GM18502 (cell line): ENCODE data around the gene NACC1.

ENCODE experiments used
- ATAC-seq: cut with Tn5 transposase; IDR thresholded peaks from one replicate; pipeline ENCODE4 v1.9.1; 2021; ENCODE audit warnings: mild to moderate bottlenecking; ENCODE audit not compliant: unreplicated experiment, poor library complexity

The NACC1 gene

GRCh38 chr19:13117772-13118423, at the start of gene NACC1:
NACC1 (plus strand) TSS chr19:13118264; CDS start chr19:13135208, 16,944 bp downstream.
- ATAC-seq = peak; percentile 53

- ATAC-seq = no peak
Measured at GRCh38 chr19:13069415-13070359, 48.4 kb upstream of the NACC1 start.

- ATAC-seq = no peak
Measured at GRCh38 chr19:13070425-13071140, 47.5 kb upstream of the NACC1 start.

- no peak for ATAC-seq
Measured at GRCh38 chr19:13071444-13072187, 46.4 kb upstream of the NACC1 start.

GRCh38 chr19:13072188-13072908, 45.7 kb upstream of the NACC1 start:
- no peak for ATAC-seq

DNA sequence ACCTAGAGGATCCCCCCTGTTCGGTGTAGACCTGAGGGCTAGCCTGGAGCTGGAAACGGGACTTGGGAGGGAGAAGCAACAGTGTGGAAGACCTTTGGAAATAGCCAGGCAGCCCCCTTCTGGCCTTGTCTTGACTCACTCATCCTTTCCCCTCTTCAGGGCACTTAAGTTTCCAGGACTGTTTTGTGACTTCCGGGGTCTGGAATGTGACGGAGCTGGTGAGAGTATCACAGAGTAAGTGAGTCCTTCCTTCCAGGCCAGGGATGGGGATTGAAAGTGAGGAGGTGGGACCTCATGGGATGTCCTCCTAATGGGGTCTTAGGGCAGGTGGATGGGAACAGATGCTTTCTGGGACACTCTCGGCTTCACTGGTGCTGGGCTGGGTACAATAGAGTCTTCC, 44.8 kb upstream of the NACC1 start:
- no peak for ATAC-seq

GRCh38 chr19:13074378-13074777, 43.7 kb upstream of the NACC1 start:
- no peak for ATAC-seq

- ATAC-seq = no peak
Measured at GRCh38 chr19:13076320-13076719, 41.7 kb upstream of the NACC1 start.

DNA sequence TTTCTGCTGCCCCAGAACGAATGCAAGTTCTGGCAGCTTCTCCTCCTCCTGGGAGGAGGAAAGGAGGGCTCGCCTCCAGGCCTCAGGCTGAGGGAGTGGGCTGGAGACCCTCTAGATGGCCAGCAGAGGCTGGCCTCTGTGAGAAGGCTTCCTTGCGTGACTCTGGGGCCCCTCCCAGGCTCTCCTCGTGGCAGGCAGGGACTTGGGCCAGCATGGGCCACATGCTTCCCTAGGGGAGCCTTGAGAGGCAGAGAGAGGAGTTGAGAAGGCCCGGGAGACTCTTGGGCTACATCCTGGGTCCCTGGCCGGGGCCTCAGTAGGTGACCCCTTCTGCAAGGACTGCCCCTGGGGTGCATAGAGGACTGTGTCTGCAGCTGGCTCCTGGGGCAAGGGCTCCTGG, 41.3 kb upstream of the NACC1 start:
- no peak for ATAC-seq

- ATAC-seq = no peak
Measured at GRCh38 chr19:13077240-13077639, 40.8 kb upstream of the NACC1 start.

DNA sequence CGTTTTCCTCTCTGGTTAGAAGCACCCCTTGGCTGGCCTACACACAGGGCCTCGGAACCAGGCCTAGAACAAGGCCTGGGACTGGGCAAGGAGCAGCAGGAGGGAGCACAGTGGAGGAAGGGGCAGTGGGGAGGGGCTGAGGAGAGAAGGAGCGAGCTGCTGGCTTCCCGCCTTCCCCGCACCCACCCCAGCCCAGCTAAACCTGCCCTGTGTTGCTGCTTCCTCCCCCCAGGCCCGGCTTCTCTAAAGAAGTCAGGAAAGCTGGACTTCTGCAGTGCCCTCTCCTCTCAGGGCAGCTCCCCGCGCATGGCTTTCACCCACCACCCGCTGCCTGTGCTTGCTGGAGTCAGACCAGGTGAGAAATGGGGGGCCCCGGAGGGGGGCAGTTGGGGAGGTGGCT, 39.7 kb upstream of the NACC1 start:
- no peak for ATAC-seq

- no peak for ATAC-seq
Measured at GRCh38 chr19:13078897-13079541, 39.0 kb upstream of the NACC1 start.

GRCh38 chr19:13079542-13079986, 38.5 kb upstream of the NACC1 start:
- ATAC-seq = no peak

- ATAC-seq = no peak
Measured at GRCh38 chr19:13082192-13083007, 35.7 kb upstream of the NACC1 start.

DNA sequence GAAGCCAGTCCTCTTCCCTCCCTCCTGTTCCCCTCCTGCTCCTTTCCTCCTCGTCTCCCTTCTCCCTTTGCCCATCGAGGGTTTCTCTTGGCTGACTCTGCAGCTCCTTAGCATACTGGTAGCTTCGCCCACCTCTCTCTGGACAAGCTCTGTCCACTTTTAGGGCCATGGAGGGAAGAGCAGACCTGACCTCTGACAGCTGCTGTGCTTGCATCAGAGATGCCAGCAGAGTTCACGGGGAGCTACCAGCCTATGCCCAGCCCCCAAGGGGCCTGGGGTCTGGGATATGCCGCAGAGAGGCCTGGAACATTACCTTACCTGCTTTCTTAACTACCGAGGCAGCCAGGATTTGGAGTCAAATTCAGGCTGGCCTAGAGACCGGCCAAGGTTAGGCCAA, 35.1 kb upstream of the NACC1 start:
- no peak for ATAC-seq

GRCh38 chr19:13083627-13084026, 34.4 kb upstream of the NACC1 start:
- no peak for ATAC-seq

DNA sequence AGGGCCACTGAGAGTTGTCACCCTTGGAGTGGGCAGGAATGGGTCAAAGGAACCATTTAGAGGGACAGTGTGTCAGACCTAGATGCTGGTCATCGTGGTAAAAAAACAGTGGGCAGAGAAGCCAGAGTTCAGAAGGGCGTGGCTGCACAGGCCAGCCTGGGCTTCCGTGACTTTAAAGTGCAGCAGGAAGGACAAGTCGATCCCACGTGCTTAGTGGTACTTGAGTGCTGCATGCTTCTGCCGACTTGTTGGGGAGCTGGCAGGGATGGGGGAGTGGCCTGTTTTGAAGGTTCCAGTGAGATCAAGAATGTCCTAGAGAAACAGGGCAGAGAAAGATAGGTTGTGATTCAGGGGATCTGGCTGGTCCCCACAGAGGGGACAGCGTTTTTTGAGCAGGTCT, 32.4 kb upstream of the NACC1 start:
- ATAC-seq = no peak

DNA sequence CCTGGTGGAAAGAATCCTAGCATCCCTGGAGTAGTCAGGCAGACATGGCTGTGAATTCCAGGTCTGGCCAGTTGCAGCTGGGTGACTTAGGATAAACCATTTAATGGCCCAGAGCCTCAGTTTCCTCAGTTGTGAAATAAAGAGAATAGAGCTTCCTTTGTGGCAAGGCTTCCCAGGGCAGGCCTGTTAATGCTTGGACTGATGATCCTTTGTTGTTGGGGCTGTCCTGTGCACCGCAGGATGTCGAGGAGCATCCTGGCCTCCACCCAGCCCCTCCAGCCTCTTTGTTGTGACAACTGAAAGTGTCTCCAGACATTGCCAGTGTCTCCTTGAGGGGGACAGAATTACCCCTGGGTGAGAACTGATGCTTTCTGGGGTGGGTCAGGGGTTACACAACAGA, 31.7 kb upstream of the NACC1 start:
- ATAC-seq = no peak
